Omental fat pad (tissue), 4 donors: Measurements from ENCODE around the gene ST14. TPM values are rescaled to one million over a fixed set of nuclear protein-coding genes. Genes with fewer than 3 reads are reported as not detected.

Experiments used
- ATAC-seq: fragments of 150-250 bp; one replicate; pipeline ENCODE4 v1.9.1; 2016; ENCODE audit warnings: mild to moderate bottlenecking, moderate library complexity; ENCODE audit not compliant: low FRiP score
- DNase-seq: peaks from one replicate; pipeline ENCODE4 v3.0.0-alpha.2; 2019; ENCODE audit warnings: low spot score
- CTCF ChIP-seq, 3 donors: fragments of 450-650 bp; IDR thresholded peaks; one replicate each; pipeline ENCODE4 v1.5.1; 2016 to 2017; ENCODE audit warnings: antibody characterized with exemption in 3 of 3, mild to moderate bottlenecking in 3 of 3, moderate library complexity in 2 of 3
- total RNA-seq, 4 donors: library from RNA; depleted of rRNA; stranded (reverse); fragments of >200 nt; gene quantifications; one replicate each; pipeline ENCODE4 v1.1.0, GENCODE V29; 2016

ST14 gene
- total RNA-seq, 4 donors from 2014 or later = 4.4 to 49.1 (median 10.8) TPM

GRCh38 chr11:130187096-130187495, 27.5 kb downstream of the ST14 start:
- no peak for TF ChIP-seq CTCF (IDR thresholded peaks at IDR 0.05)
- ATAC-seq (no peak), DNase-seq (no peak)

DNA sequence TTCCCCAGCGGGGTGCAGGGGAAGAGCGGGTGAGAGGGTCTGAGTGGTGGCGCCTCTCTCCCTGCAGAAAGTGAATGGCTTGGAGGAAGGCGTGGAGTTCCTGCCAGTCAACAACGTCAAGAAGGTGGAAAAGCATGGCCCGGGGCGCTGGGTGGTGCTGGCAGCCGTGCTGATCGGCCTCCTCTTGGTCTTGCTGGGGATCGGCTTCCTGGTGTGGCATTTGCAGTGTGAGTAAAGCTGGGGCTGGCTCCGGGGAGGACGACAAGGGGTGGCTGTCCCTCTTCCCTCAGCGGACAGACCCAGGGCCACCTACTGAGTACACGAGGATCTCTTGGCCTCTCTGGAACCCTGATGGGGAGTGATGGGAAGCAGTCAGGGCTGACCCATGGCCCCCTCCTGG, 28.5 kb downstream of the ST14 start:
- no peak for ATAC-seq
- DNase-seq = no peak
- no peak for TF ChIP-seq CTCF (IDR thresholded peaks at IDR 0.05)

GRCh38 chr11:130188585-130189347, 29.2 kb downstream of the ST14 start:
- TF ChIP-seq CTCF (IDR thresholded peaks at IDR 0.05) = no peak
- DNase-seq = no peak
- ATAC-seq = no peak

- ATAC-seq = no peak
- TF ChIP-seq CTCF (IDR thresholded peaks at IDR 0.05) = no peak
- DNase-seq = no peak
Measured at GRCh38 chr11:130189492-130190210, 30.1 kb downstream of the ST14 start.

GRCh38 chr11:130190371-130190881, 30.8 kb downstream of the ST14 start:
- ATAC-seq (no peak), DNase-seq (no peak)
- no peak for TF ChIP-seq CTCF (IDR thresholded peaks at IDR 0.05)

GRCh38 chr11:130191896-130192295, 32.3 kb downstream of the ST14 start:
- no peak for DNase-seq
- no peak for ATAC-seq
- TF ChIP-seq CTCF (IDR thresholded peaks at IDR 0.05) = no peak
